GM20431 (cell line): ENCODE measurements around the gene SCNN1A.

Experiments
- in situ Hi-C: fragments of 300-500 bp; cut with MseI, MboI; formaldehyde crosslinking; loops from one replicate; pipeline ENCODE4 v1.15.0; 2020; ENCODE audit warnings: low sequenced_read_pairs; ENCODE audit not compliant: unreplicated experiment

Gene SCNN1A

GRCh38 chr12:6306599-6307220 is 68.7 kb downstream of the SCNN1A start:
- in situ Hi-C loops = no loop called here

- in situ Hi-C loops = no loop called here
Measured at GRCh38 chr12:6306151-6306550, 69.2 kb downstream of the SCNN1A start.

DNA sequence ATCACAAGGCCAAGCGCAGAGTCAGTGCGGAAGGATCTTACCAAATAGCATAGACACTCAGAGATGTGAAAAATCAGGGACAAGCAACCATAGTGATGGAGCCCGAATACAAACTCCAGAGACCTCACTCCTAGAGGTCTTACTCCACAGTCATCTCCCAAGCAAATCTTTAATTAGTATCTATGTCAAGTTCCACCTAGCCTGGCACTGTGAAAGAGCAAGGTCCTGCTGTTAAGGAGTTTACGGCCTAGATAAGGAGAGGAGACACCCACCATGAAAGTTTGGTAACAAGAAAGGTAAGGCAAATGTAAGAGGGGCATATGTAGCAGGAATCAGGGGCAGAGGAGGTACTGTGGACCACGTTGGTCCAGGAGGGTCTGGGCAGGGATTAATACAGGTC is 72.3 kb downstream of the SCNN1A start:
- in situ Hi-C loops = no loop called here

GRCh38 chr12:6302621-6303020 is 72.7 kb downstream of the SCNN1A start:
- in situ Hi-C loops = no loop called here

- in situ Hi-C loops = no loop called here
Measured at GRCh38 chr12:6301721-6302120, 73.6 kb downstream of the SCNN1A start.

- in situ Hi-C loops = no loop called here
Measured at GRCh38 chr12:6297170-6297569, 78.2 kb downstream of the SCNN1A start.
